Measurements from ENCODE around the gene TEX22.

DNA sequence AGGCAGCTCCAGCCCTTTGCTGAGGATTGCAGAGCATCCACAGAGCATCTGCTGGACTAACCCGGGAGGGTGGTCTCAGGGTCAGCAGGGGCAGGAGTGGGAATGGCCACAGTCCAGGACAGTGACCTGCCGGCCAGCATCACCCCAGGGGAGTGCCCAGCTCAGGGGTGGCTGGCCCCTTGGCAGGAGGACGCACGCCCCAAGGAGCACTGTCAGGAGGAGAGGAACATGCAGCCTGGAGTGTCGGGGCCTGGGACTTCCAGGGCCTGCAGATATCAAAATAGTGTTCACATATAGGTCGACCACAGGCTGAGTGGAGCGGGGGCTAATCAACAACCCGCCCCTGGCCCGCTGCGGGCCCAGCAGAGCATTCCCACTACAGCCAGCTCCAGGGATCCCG, 33.2 kb upstream of the TEX22 start:
- TF ChIP-seq CTCF (IDR thresholded peaks at IDR 0.05; ENCODE audit: low read depth, low read length, missing input control) (no peak), REST (IDR thresholded peaks at IDR 0.05) (no peak), SP1 (IDR thresholded peaks at IDR 0.05) (no peak), RAD21 (IDR thresholded peaks at IDR 0.05) (no peak)

Data from liver (tissue), 3 donors.